DOHH2 (cell line): ENCODE results near the gene HCAR2.

Experiments used
- CTCF ChIP-seq: fragments of 200-600 bp; sonication (generic); IDR thresholded peaks from one replicate; pipeline ENCODE4 v1.5.1; 2014; ENCODE audit warnings: antibody characterized with exemption, mild to moderate bottlenecking, low read depth, low read length; ENCODE audit not compliant: poor library complexity, severe bottlenecking
- EZH2phosphoT487 ChIP-seq: fragments of 200-600 bp; sonication (generic); IDR thresholded peaks from 2 replicates; pipeline ENCODE4 v1.6.1; 2017; ENCODE audit warnings: borderline replicate concordance, mild to moderate bottlenecking, antibody characterized with exemption, low read length, moderate library complexity, mixed read lengths

- TF ChIP-seq CTCF (no peak), EZH2phosphoT487 (no peak)
Observed at GRCh38 chr12:122730215-122731014, 27.3 kb upstream of the HCAR2 start, which contains the start of gene HCAR1.
